Measurements from ENCODE around the gene DIS3L2.
"Not testable (repeated sequence)": the region's sequence is repeated elsewhere in the genome, so short reads cannot be mapped to it uniquely, and the experiment has no call there.

The DIS3L2 gene

DNA sequence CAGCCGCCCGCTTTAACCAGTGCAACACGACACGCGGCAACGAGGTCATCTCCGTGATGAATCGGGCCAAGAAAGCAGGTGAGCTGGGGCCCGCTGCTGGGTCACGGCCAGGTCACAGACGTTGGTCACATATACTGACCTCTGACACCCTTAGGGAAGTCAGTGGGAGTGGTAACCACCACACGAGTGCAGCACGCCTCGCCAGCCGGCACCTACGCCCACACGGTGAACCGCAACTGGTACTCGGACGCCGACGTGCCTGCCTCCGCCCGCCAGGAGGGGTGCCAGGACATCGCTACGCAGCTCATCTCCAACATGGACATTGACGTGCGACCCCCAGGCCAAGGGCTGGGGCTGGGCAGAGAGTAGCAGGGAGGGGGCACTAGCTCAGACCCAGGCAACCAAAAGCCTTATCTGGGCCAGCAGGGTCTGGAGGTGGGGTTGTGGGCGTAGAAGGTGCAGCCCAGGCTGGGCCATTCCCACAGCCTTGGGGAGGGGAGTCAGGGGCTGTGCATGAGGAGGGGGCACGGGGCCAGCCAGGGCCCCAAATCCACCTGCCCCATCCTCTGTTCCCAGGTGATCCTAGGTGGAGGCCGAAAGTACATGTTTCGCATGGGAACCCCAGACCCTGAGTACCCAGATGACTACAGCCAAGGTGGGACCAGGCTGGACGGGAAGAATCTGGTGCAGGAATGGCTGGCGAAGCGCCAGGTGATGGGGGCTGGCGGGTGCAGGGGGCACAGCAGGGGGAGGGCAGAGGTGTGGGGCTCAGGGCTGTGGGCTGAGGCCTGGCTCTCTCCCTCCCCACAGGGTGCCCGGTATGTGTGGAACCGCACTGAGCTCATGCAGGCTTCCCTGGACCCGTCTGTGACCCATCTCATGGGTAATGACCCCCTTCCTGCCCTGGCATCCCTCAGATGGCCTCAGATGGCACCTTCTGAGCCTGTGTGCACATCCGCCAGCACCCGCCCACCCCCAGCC, 418.4 kb downstream of the DIS3L2 start:
- DNase-seq = not testable (repeated sequence)

DNA sequence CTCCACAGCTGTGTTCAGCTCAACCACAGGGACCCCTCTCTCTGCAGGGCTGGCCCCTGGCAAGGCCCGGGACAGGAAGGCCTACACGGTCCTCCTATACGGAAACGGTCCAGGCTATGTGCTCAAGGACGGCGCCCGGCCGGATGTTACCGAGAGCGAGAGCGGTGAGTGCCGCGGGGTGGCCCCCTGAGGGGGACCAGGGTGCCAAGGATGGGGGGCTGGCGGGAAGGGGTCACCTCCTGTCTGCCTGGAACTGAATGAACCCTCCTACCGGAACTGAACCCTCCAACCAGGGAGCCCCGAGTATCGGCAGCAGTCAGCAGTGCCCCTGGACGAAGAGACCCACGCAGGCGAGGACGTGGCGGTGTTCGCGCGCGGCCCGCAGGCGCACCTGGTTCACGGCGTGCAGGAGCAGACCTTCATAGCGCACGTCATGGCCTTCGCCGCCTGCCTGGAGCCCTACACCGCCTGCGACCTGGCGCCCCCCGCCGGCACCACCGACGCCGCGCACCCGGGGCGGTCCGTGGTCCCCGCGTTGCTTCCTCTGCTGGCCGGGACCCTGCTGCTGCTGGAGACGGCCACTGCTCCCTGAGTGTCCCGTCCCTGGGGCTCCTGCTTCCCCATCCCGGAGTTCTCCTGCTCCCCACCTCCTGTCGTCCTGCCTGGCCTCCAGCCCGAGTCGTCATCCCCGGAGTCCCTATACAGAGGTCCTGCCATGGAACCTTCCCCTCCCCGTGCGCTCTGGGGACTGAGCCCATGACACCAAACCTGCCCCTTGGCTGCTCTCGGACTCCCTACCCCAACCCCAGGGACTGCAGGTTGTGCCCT, 419.9 kb downstream of the DIS3L2 start:
- not testable (repeated sequence) for DNase-seq

DNA sequence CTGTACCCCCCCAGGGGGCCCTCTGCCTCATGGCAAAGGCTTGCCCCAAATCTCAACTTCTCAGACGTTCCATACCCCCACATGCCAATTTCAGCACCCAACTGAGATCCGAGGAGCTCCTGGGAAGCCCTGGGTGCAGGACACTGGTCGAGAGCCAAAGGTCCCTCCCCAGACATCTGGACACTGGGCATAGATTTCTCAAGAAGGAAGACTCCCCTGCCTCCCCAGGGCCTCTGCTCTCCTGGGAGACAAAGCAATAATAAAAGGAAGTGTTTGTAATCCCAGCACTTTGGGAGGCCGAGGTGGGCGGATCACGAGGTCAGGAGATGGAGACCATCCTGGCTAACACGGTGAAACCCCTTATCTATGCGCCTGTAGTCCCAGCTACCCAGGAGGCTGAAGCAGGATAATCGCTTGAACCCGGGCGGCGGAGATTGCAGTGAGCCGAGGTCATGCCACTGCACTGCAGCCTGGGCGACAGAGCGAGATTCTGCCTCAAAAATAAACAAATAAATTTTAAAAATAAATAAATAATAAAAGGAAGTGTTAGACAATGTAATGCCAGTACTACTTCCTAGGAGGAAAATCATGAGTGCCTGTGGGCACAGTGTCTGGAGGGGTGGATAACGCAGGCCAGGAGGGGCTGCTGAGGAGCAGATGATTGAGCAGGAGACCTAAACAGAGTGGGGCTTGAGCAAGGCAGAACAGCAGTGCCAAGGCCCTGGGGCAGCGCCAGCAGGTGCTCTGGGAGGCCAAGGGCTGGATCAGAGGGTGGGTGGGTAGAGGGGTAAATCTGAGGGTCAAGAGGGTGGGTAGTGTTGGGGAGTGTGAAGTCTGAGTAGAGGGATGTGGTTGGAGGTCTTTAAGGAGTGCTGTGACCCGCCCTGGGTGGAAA, 421.1 kb downstream of the DIS3L2 start:
- no peak for DNase-seq

DNA sequence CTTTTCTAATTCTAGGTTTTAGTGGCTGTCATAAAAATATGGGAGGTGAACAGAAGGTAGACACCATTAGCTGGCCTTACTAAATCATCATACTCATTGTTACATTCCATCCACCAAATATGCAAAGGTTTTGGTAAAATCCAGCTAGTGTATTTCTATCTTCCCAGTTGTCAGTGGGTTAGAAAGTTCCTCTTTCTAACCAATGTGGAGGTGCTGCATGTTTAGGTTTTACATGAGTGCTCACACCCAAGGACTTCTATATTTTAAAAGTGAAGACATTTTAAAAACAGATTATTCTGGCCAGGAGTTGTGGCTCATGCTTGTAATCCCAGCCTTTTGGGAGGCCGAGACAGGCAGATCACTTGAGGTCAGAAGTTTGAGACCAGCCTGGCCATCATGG, 423.0 kb downstream of the DIS3L2 start:
- DNase-seq = no peak

DNA sequence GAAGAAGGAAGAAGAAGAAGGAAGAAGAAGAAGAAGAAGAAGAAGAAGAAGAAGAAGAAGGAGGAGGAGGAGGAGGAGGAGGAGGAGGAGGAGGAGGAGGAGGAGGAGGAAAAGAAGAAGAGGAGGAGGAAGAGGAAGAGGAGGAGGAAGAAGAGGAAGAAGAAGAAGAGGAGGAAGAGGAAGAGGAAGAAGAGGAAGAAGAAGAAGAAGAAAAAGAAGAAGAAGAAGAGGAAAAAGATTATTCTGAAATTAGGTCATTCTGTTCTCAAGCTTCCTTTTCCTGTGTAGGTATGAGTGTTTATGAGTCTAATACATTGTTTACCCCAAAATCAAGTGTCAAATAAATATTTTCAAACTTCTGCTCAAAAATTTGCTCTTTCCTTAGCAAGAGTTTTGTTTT, 423.5 kb downstream of the DIS3L2 start:
- DNase-seq = not testable (repeated sequence)

DNA sequence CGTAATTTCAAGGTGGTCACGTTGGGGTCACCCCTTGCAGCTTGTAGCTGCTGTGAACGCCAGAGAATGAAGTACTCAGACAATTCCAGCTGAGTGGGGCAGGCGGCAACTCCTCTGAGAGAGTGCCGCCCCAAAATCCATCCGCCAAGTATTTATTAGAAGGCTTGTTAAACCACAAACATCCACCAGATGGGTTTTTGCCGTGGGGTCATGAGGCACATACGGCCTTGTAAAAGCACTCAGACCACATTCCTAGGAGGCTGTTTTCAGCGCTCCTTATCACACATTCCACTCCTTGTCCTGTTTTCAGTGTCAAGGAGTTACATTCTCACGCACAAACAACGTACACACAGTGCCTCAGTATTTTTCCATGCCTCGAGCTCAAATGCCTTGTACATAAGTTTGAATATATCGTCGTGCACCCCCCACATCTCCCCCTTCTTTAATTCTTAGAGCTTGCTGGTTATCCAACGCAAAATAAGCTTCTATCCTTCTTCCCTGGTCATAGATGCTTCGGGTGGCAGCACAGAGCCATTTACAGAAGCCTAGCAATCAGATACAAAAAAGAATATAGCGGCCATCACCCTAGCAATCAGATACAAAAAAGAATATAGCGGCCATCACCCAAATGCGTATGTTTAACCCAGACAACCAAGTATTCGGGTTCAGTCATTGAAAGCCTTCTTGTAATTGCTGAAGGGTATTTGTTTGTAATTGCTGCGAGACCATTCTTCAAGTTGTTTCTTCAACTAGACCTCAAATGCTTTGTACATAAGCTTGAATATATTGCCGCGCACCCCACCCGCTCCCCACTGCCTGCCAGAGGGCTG, 424.4 kb downstream of the DIS3L2 start:
- no peak for DNase-seq

DNA sequence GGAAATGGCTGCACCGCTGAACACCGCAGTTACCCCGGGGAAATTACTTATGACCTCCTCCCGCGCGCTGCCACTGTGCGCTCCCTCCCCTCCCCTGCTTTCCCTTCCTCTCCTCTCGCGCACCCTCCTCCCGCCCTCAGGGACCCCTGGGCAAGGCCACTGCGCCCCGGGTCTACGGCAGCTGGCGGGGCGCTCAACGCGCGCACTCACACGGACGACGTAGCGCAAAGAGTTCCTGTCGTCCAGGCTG, 424.9 kb downstream of the DIS3L2 start:
- no peak for DNase-seq

Measured in NCI-H1092 (cell line).